Osteoblast (primary cell): ENCODE data around the gene DGKB. TPM values are rescaled to one million over a fixed set of nuclear protein-coding genes. Genes with fewer than 3 reads are reported as not detected.

Experiments
- DNase-seq: peaks from one replicate; pipeline ENCODE4 v3.0.0; 2011; ENCODE audit warnings: low spot score, mixed read lengths; ENCODE audit not compliant: insufficient read length; ENCODE audit errors: missing footprints
- H2AFZ ChIP-seq: 2 replicates; pipeline ENCODE4 v1.6.0; 2011; ENCODE audit warnings: mild to moderate bottlenecking, low read length
- H3K27ac ChIP-seq: 2 replicates; pipeline ENCODE4 v1.5.1; 2011; ENCODE audit warnings: mild to moderate bottlenecking, low read depth, low read length, moderate library complexity
- H3K27me3 ChIP-seq: 2 replicates; pipeline ENCODE4 v1.6.0; 2012; ENCODE audit warnings: mild to moderate bottlenecking, control low read depth, inconsistent platforms, low read length, moderate library complexity; ENCODE audit not compliant: insufficient read depth
- H3K36me3 ChIP-seq: 2 replicates; pipeline ENCODE4 v1.5.1; 2011; ENCODE audit warnings: mild to moderate bottlenecking, low read length, control low read depth, moderate library complexity; ENCODE audit not compliant: insufficient read depth
- H3K4me1 ChIP-seq: 2 replicates; pipeline ENCODE4 v1.5.1; 2011; ENCODE audit warnings: mild to moderate bottlenecking, low read length, control low read depth, moderate library complexity; ENCODE audit not compliant: insufficient read depth
- H3K4me2 ChIP-seq: 2 replicates; pipeline ENCODE4 v1.6.0; 2011; ENCODE audit warnings: mild to moderate bottlenecking, low read length; ENCODE audit not compliant: insufficient read depth
- H3K4me3 ChIP-seq: fragments of 200-600 bp; sonication (generic); 3 replicates; pipeline ENCODE4 v1.5.1; 2012; ENCODE audit warnings: mild to moderate bottlenecking, low read length, inconsistent platforms; ENCODE audit not compliant: insufficient read depth
- H3K79me2 ChIP-seq: 2 replicates; pipeline ENCODE4 v1.6.0; 2012; ENCODE audit warnings: mild to moderate bottlenecking, low read length, control low read depth, inconsistent platforms; ENCODE audit not compliant: insufficient read depth
- H3K9me3 ChIP-seq: 2 replicates; pipeline ENCODE4 v1.5.1; 2011; ENCODE audit warnings: low read depth, low read length, control low read depth
- H4K20me1 ChIP-seq: 2 replicates; pipeline ENCODE4 v1.6.0; 2012; ENCODE audit warnings: mild to moderate bottlenecking, low read length, control low read depth; ENCODE audit not compliant: insufficient read depth
- CTCF ChIP-seq: IDR thresholded peaks from 2 replicates; pipeline ENCODE4 v1.5.1; 2011; ENCODE audit warnings: mild to moderate bottlenecking, low read depth, low read length, moderate library complexity; ENCODE audit errors: extremely low read depth
- total RNA-seq: library from RNA; depleted of rRNA; stranded (reverse); fragments of >200 nt; gene quantifications from 2 replicates; pipeline ENCODE4 v1.2.3, GENCODE V29; 2012

The DGKB gene
- total RNA-seq = 0.88 and 1.1 TPM in 2 replicates

DNA sequence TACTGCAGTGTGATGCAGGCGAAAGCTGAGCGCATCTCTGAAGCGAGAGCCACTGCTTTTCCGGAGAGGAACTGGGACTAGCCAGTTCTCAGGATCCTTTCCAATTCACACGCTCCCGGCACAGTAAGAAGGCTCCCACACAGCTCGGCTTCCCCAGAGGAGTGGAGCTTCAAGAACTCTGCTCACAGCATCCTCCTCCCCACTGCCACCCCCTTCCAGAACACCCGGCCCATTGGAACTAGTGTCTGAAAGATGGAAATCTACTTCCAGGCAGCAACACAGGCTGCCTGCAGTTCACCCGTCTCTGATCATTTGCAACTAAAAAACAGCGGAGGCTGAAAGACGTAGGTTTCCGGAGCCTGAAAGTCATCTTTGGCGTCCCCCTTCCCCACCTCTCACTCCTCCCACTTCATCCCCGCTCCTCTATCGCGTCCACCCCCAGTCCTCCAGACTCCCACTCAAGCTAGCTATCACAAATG, at the start of gene DGKB:
TSS of gene DGKB (minus strand) at position 163 of the 479 bp plus-strand sequence.
- Histone ChIP-seq H4K20me1 (no peaks in the 10 kb centered on the region), H3K27me3 (no peaks in the 10 kb centered on the region), H3K36me3 (no peaks in the 10 kb centered on the region), H3K79me2 (no peaks in the 10 kb centered on the region), H3K4me2 (peak within 1 kb of the TSS; percentile 91), H3K4me1 (peaks cover 7% of the 10 kb centered on the region), H3K4me3 (peak within 1 kb of the TSS; percentile 73), H2AFZ (peak within 1 kb of the TSS; percentile 85), H3K9me3 (no peaks in the 10 kb centered on the region), H3K27ac (peak within 1 kb of the TSS; percentile 26)
- peak; percentile 39 for DNase-seq
- no peak for TF ChIP-seq CTCF

- no peak for TF ChIP-seq CTCF
- H2AFZ ChIP-seq = no peak overlapping the region
- H3K9me3 ChIP-seq = no peaks in the 10 kb centered on the region
- no peaks in the 10 kb centered on the region for H4K20me1 ChIP-seq
- H3K27ac ChIP-seq = no peak overlapping the region
- H3K4me2 ChIP-seq = no peak overlapping the region
- H3K79me2 ChIP-seq = no peaks in the 10 kb centered on the region
- H3K4me1 ChIP-seq = no peaks in the 10 kb centered on the region
- DNase-seq = no peak
- H3K27me3 ChIP-seq = no peaks in the 10 kb centered on the region
- no peaks in the 10 kb centered on the region for H3K36me3 ChIP-seq
- no peak overlapping the region for H3K4me3 ChIP-seq
Measured at GRCh38 chr7:14950013-14950412, 47.5 kb upstream of the DGKB start.

DNA sequence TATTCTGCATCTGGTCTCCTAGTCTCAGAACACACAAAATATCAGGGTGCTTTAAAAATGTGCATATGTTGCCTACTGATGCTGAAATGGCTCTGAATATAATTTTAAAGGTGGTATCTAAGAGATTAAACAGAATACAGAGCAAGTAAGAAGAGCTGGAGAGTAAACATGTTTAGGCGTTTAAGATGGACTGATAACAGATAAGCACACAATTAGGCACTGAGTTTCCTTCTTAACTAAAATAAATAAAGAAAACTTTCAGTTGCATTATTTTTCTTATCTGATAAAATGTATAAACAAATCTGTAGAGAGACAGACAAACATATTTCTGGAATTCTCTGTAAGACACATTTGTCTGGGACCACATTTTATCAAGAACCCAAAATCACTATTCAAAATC, 35.6 kb upstream of the DGKB start:
- H3K27ac ChIP-seq = no peak overlapping the region
- DNase-seq = no peak
- H3K27me3 ChIP-seq = no peaks in the 10 kb centered on the region

GRCh38 chr7:14937581-14937980, 35.0 kb upstream of the DGKB start:
- no peak overlapping the region for H2AFZ ChIP-seq
- H3K4me3 ChIP-seq = no peak overlapping the region
- peaks cover 3% of the 10 kb centered on the region for H3K4me1 ChIP-seq
- DNase-seq = no peak
- no peak overlapping the region for H3K4me2 ChIP-seq
- no peaks in the 10 kb centered on the region for H3K36me3 ChIP-seq
- H4K20me1 ChIP-seq = no peaks in the 10 kb centered on the region
- H3K27ac ChIP-seq = no peak overlapping the region
- H3K79me2 ChIP-seq = no peaks in the 10 kb centered on the region
- TF ChIP-seq CTCF = no peak
- no peaks in the 10 kb centered on the region for H3K9me3 ChIP-seq
- H3K27me3 ChIP-seq = no peaks in the 10 kb centered on the region

More for the DNA sequence above, 35.6 kb upstream of the DGKB start:
- no peaks in the 10 kb centered on the region for H3K9me3 ChIP-seq
- H3K36me3 ChIP-seq = no peaks in the 10 kb centered on the region
- no peaks in the 10 kb centered on the region for H4K20me1 ChIP-seq
- H3K4me1 ChIP-seq = peaks cover 3% of the 10 kb centered on the region
- no peaks in the 10 kb centered on the region for H3K79me2 ChIP-seq
- H3K4me2 ChIP-seq = no peak overlapping the region
- H2AFZ ChIP-seq = no peak overlapping the region
- H3K4me3 ChIP-seq = no peak overlapping the region
- no peak for TF ChIP-seq CTCF
